Astrocyte of the spinal cord (primary cell): ENCODE results near the gene ENTPD3.

Experiments used
- DNase-seq: peaks from one replicate; pipeline ENCODE4 v3.0.0; 2011; ENCODE audit warnings: low read depth, low spot score
- H3K4me3 ChIP-seq: 2 replicates; pipeline ENCODE4 v1.5.1; 2011; ENCODE audit warnings: low read depth, mild to moderate bottlenecking, low read length, moderate library complexity
- CTCF ChIP-seq: IDR thresholded peaks from 2 replicates; pipeline ENCODE4 v1.5.1; 2012; ENCODE audit warnings: low read depth, mild to moderate bottlenecking, low read length, inconsistent platforms
- in situ Hi-C: cut with HindIII; loops from 2 replicates; pipeline ENCODE4 v1.10.0; 2017; ENCODE audit warnings: low sequenced_read_pairs

The ENTPD3 gene

GRCh38 chr3:40381904-40382616 lies 4.9 kb upstream of the ENTPD3 start:
- in situ Hi-C loops = no loop called here
- DNase-seq = no peak
- no peak for TF ChIP-seq CTCF
- H3K4me3 ChIP-seq = no peak overlapping the region

GRCh38 chr3:40382617-40382979 lies 4.4 kb upstream of the ENTPD3 start:
- no peak for TF ChIP-seq CTCF
- no peak for DNase-seq
- H3K4me3 ChIP-seq = no peak overlapping the region
- in situ Hi-C loops = no loop called here

GRCh38 chr3:40386213-40386612 lies 771 bp upstream of the ENTPD3 start:
- no peak for DNase-seq
- no peak for TF ChIP-seq CTCF
- no peak overlapping the region for H3K4me3 ChIP-seq
- in situ Hi-C loops = no loop called here

GRCh38 chr3:40387895-40388254 lies 891 bp downstream of the ENTPD3 start:
- TF ChIP-seq CTCF = no peak
- H3K4me3 ChIP-seq = no peak overlapping the region

GRCh38 chr3:40396406-40396805 lies 9.4 kb downstream of the ENTPD3 start:
- no peak for DNase-seq
- TF ChIP-seq CTCF = no peak
- in situ Hi-C loops = no loop called here
- no peak overlapping the region for H3K4me3 ChIP-seq

More at GRCh38 chr3:40387895-40388254, 891 bp downstream of the ENTPD3 start:
- in situ Hi-C loops = no loop called here
- DNase-seq = no peak

GRCh38 chr3:40397129-40397528 lies 10.1 kb downstream of the ENTPD3 start:
- DNase-seq = no peak
- TF ChIP-seq CTCF = no peak
- in situ Hi-C loops = no loop called here
- H3K4me3 ChIP-seq = no peak overlapping the region
